HEK293 (cell line): Measurements from ENCODE around the gene RASA2.

Experiments used
- CTCF ChIA-PET: fragments of 350-600 bp; formaldehyde crosslinking; extraction: SDS; loops from one replicate; lab custom pipeline; 2021; ENCODE audit warnings: antibody characterized with exemption; lab: Yijun Ruan, JAX
- POLR2A ChIA-PET: fragments of 300-600 bp; formaldehyde crosslinking; extraction: SDS; loops from one replicate; lab custom pipeline; 2020; ENCODE audit warnings: antibody characterized with exemption, inconsistent platforms; lab: Yijun Ruan, JAX
- H3K27ac ChIP-seq: fragments of 200-500 bp; sonication (Bioruptor generic); 2 replicates; pipeline ENCODE4 v1.5.1; 2014; ENCODE audit warnings: low read depth, low read length, control low read depth, inconsistent platforms; ENCODE audit errors: extremely low read depth
- H3K36me3 ChIP-seq, 2 experiments: fragments of 200-500 bp in 1 of 2; sonication (Bioruptor generic) in 1 of 2; 1 replicate in 1 of 2; 2 replicates in 1 of 2; pipeline ENCODE4 v1.5.1; 2014 to 2017; ENCODE audit warnings: inconsistent platforms in 2 of 2, low read length in 2 of 2; ENCODE audit not compliant: control insufficient read depth in 2 of 2, insufficient read depth in 1 of 2
- H3K4me1 ChIP-seq: fragments of 200-500 bp; sonication (Bioruptor generic); 2 replicates; pipeline ENCODE4 v1.5.1; 2014; ENCODE audit warnings: mild to moderate bottlenecking, low read length, inconsistent platforms; ENCODE audit not compliant: control insufficient read depth, insufficient read depth
- H3K4me3 ChIP-seq: 2 replicates; pipeline ENCODE4 v1.5.1; 2011; ENCODE audit warnings: low read depth, mild to moderate bottlenecking, control low read depth, low read length, moderate library complexity
- H3K9me3 ChIP-seq: fragments of 200-500 bp; sonication (Bioruptor generic); 2 replicates; pipeline ENCODE4 v1.5.1; 2014; ENCODE audit warnings: low read depth, low read length, inconsistent platforms; ENCODE audit not compliant: control insufficient read depth, insufficient read depth
- GFI1B ChIP-seq: fragments of 450-650 bp; formaldehyde crosslinking; IDR thresholded peaks from 2 replicates; pipeline ENCODE4 v1.5.1; 2016; ENCODE audit warnings: missing biosample characterization, missing genetic modification characterization
- GLI2 ChIP-seq: fragments of 450-650 bp; formaldehyde crosslinking; IDR thresholded peaks from 2 replicates; pipeline ENCODE4; 2017; ENCODE audit warnings: missing biosample characterization, missing genetic modification characterization, low read depth, borderline replicate concordance
- HOXD13 ChIP-seq: sonication (generic); formaldehyde crosslinking; IDR thresholded peaks from 2 replicates; pipeline ENCODE4 v1.8.0; 2022; ENCODE audit warnings: missing genetic modification reagents, borderline replicate concordance
- ZBTB11 ChIP-seq: fragments of 450-650 bp; formaldehyde crosslinking; conservative IDR thresholded peaks from 2 replicates; pipeline ENCODE4 v1.5.1; 2016; ENCODE audit warnings: low read depth, missing biosample characterization, missing genetic modification characterization
- ZBTB6 ChIP-seq: fragments of 450-650 bp; formaldehyde crosslinking; IDR thresholded peaks from 2 replicates; pipeline ENCODE4 v1.5.1; 2017; ENCODE audit warnings: missing biosample characterization, missing genetic modification characterization
- ZNF133 ChIP-seq: fragments of 450-650 bp; formaldehyde crosslinking; IDR thresholded peaks from 2 replicates; pipeline ENCODE4 v1.5.1; 2016; ENCODE audit warnings: missing biosample characterization, missing genetic modification characterization
- ZNF146 ChIP-seq: fragments of 450-650 bp; formaldehyde crosslinking; IDR thresholded peaks from 2 replicates; pipeline ENCODE4 v1.5.1; 2016; ENCODE audit warnings: missing biosample characterization, missing genetic modification characterization
- ZNF174 ChIP-seq: fragments of 450-650 bp; formaldehyde crosslinking; IDR thresholded peaks from 2 replicates; pipeline ENCODE4 v1.5.0; 2017; ENCODE audit warnings: missing biosample characterization, mild to moderate bottlenecking, missing genetic modification characterization
- ZNF2 ChIP-seq: fragments of 450-650 bp; formaldehyde crosslinking; IDR thresholded peaks from 2 replicates; pipeline ENCODE4 v1.5.1; 2016; ENCODE audit warnings: missing biosample characterization, missing genetic modification characterization
- ZNF23 ChIP-seq: fragments of 450-650 bp; formaldehyde crosslinking; IDR thresholded peaks from 2 replicates; pipeline ENCODE4 v1.5.1; 2016; ENCODE audit warnings: missing biosample characterization, missing genetic modification characterization, borderline replicate concordance
- ZNF544 ChIP-seq: fragments of 450-650 bp; formaldehyde crosslinking; IDR thresholded peaks from 2 replicates; pipeline ENCODE4 v1.5.0; 2017; ENCODE audit warnings: missing biosample characterization, missing genetic modification characterization
- ZNF561 ChIP-seq: fragments of 450-650 bp; IDR thresholded peaks from 2 replicates; pipeline ENCODE4 v1.5.1; 2018; ENCODE audit warnings: missing biosample characterization, missing genetic modification characterization, borderline replicate concordance
- ZNF768 ChIP-seq: fragments of 450-650 bp; formaldehyde crosslinking; IDR thresholded peaks from 2 replicates; pipeline ENCODE4 v1.5.1; 2018; ENCODE audit warnings: missing biosample characterization, mild to moderate bottlenecking, missing genetic modification characterization
- ZNF792 ChIP-seq: fragments of 450-650 bp; formaldehyde crosslinking; IDR thresholded peaks from 2 replicates; pipeline ENCODE4 v1.5.1; 2016; ENCODE audit warnings: missing biosample characterization, missing genetic modification characterization
- ZNF843 ChIP-seq: fragments of 450-650 bp; formaldehyde crosslinking; IDR thresholded peaks from 2 replicates; pipeline ENCODE4 v1.5.1; 2016; ENCODE audit warnings: missing biosample characterization, missing genetic modification characterization
- ZSCAN16 ChIP-seq: fragments of 450-650 bp; formaldehyde crosslinking; IDR thresholded peaks from 2 replicates; pipeline ENCODE4 v1.5.1; 2016; ENCODE audit warnings: missing biosample characterization, missing genetic modification characterization
- ZSCAN23 ChIP-seq: fragments of 450-650 bp; formaldehyde crosslinking; IDR thresholded peaks from 2 replicates; pipeline ENCODE4 v1.5.1; 2016; ENCODE audit warnings: missing biosample characterization, missing genetic modification characterization
- TF ChIP-seq, protein P1 (sequence below): fragments of 450-650 bp; formaldehyde crosslinking; IDR thresholded peaks from 2 replicates; pipeline ENCODE4 v1.5.1; 2016; ENCODE audit warnings: missing biosample characterization, missing genetic modification characterization
- TF ChIP-seq, protein P2 (sequence below): fragments of 450-650 bp; formaldehyde crosslinking; IDR thresholded peaks from 2 replicates; pipeline ENCODE4 v1.5.1; 2016; ENCODE audit warnings: missing biosample characterization, missing genetic modification characterization, borderline replicate concordance
- TF ChIP-seq, protein P3 (sequence below): fragments of 450-650 bp; formaldehyde crosslinking; IDR thresholded peaks from 2 replicates; pipeline ENCODE4 v1.5.1; 2016; ENCODE audit warnings: missing biosample characterization, missing genetic modification characterization
- TF ChIP-seq, protein P4 (sequence below): fragments of 450-650 bp; formaldehyde crosslinking; IDR thresholded peaks from 2 replicates; pipeline ENCODE4 v1.5.1; 2016; ENCODE audit warnings: missing biosample characterization, missing genetic modification characterization

Gene RASA2

GRCh38 chr3:141546586-141546985, 59.8 kb downstream of the RASA2 start:
- Histone ChIP-seq H3K9me3 (no peaks in the 10 kb centered on the region), H3K4me1 (no peaks in the 10 kb centered on the region), H3K4me3 (no peak overlapping the region), H3K36me3 (peaks cover 6 to 22% of the 10 kb centered on the region in 2 experiments; a peak in 1 of 3 replicates), H3K27ac (no peak overlapping the region)
- TF ChIP-seq ZNF133, result no peak
- no peak for TF ChIP-seq ZNF23
- TF ChIP-seq ZNF768 (tag by site-specific recombination), result no peak
- no peak for TF ChIP-seq ZBTB11 (tag by site-specific recombination)
- no peak for TF ChIP-seq ZSCAN16
- no peak for TF ChIP-seq ZNF792 (tag by site-specific recombination)
- TF ChIP-seq ZNF174 (tag by site-specific recombination), result no peak
- TF ChIP-seq, protein P1, sequence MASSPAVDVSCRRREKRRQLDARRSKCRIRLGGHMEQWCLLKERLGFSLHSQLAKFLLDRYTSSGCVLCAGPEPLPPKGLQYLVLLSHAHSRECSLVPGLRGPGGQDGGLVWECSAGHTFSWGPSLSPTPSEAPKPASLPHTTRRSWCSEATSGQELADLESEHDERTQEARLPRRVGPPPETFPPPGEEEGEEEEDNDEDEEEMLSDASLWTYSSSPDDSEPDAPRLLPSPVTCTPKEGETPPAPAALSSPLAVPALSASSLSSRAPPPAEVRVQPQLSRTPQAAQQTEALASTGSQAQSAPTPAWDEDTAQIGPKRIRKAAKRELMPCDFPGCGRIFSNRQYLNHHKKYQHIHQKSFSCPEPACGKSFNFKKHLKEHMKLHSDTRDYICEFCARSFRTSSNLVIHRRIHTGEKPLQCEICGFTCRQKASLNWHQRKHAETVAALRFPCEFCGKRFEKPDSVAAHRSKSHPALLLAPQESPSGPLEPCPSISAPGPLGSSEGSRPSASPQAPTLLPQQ (tag by site-specific recombination), result no peak
- TF ChIP-seq ZNF843 (tag by site-specific recombination), result no peak
- TF ChIP-seq, protein P2, sequence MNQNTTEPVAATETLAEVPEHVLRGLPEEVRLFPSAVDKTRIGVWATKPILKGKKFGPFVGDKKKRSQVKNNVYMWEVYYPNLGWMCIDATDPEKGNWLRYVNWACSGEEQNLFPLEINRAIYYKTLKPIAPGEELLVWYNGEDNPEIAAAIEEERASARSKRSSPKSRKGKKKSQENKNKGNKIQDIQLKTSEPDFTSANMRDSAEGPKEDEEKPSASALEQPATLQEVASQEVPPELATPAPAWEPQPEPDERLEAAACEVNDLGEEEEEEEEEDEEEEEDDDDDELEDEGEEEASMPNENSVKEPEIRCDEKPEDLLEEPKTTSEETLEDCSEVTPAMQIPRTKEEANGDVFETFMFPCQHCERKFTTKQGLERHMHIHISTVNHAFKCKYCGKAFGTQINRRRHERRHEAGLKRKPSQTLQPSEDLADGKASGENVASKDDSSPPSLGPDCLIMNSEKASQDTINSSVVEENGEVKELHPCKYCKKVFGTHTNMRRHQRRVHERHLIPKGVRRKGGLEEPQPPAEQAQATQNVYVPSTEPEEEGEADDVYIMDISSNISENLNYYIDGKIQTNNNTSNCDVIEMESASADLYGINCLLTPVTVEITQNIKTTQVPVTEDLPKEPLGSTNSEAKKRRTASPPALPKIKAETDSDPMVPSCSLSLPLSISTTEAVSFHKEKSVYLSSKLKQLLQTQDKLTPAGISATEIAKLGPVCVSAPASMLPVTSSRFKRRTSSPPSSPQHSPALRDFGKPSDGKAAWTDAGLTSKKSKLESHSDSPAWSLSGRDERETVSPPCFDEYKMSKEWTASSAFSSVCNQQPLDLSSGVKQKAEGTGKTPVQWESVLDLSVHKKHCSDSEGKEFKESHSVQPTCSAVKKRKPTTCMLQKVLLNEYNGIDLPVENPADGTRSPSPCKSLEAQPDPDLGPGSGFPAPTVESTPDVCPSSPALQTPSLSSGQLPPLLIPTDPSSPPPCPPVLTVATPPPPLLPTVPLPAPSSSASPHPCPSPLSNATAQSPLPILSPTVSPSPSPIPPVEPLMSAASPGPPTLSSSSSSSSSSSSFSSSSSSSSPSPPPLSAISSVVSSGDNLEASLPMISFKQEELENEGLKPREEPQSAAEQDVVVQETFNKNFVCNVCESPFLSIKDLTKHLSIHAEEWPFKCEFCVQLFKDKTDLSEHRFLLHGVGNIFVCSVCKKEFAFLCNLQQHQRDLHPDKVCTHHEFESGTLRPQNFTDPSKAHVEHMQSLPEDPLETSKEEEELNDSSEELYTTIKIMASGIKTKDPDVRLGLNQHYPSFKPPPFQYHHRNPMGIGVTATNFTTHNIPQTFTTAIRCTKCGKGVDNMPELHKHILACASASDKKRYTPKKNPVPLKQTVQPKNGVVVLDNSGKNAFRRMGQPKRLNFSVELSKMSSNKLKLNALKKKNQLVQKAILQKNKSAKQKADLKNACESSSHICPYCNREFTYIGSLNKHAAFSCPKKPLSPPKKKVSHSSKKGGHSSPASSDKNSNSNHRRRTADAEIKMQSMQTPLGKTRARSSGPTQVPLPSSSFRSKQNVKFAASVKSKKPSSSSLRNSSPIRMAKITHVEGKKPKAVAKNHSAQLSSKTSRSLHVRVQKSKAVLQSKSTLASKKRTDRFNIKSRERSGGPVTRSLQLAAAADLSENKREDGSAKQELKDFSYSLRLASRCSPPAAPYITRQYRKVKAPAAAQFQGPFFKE (tag by site-specific recombination), result no peak
- TF ChIP-seq, protein P3, sequence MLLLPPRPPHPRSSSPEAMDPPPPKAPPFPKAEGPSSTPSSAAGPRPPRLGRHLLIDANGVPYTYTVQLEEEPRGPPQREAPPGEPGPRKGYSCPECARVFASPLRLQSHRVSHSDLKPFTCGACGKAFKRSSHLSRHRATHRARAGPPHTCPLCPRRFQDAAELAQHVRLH (tag by site-specific recombination), result no peak
- TF ChIP-seq ZNF146, result no peak
- no peak for TF ChIP-seq ZNF561 (tag by site-specific recombination)
- TF ChIP-seq GFI1B (tag by site-specific recombination), result no peak
- ChIA-PET CTCF (no interaction called here), POLR2A (no interaction called here)

GRCh38 chr3:141547791-141548190, 61.0 kb downstream of the RASA2 start:
- no peaks in the 10 kb centered on the region for H3K4me1 ChIP-seq
- no peak for TF ChIP-seq ZNF2 (tag by site-specific recombination)
- no peak for TF ChIP-seq HOXD13
- no peak for TF ChIP-seq GLI2 (tag by site-specific recombination)
- TF ChIP-seq, protein P4, sequence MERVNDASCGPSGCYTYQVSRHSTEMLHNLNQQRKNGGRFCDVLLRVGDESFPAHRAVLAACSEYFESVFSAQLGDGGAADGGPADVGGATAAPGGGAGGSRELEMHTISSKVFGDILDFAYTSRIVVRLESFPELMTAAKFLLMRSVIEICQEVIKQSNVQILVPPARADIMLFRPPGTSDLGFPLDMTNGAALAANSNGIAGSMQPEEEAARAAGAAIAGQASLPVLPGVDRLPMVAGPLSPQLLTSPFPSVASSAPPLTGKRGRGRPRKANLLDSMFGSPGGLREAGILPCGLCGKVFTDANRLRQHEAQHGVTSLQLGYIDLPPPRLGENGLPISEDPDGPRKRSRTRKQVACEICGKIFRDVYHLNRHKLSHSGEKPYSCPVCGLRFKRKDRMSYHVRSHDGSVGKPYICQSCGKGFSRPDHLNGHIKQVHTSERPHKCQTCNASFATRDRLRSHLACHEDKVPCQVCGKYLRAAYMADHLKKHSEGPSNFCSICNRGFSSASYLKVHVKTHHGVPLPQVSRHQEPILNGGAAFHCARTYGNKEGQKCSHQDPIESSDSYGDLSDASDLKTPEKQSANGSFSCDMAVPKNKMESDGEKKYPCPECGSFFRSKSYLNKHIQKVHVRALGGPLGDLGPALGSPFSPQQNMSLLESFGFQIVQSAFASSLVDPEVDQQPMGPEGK (tag by site-specific recombination), result no peak
- no peak for TF ChIP-seq ZBTB6
- no peak for TF ChIP-seq ZSCAN23 (tag by site-specific recombination)
- TF ChIP-seq, protein P3 (tag by site-specific recombination), result no peak
- no peak for TF ChIP-seq ZNF544 (tag by site-specific recombination)
- TF ChIP-seq, all 188 proteins: peak for 0
- Histone ChIP-seq H3K4me3 (no peak overlapping the region), H3K9me3 (no peaks in the 10 kb centered on the region), H3K36me3 (peaks cover 6 to 15% of the 10 kb centered on the region in 2 experiments; a peak in 1 of 3 replicates), H3K27ac (no peak overlapping the region)
- ChIA-PET POLR2A (no interaction called here), CTCF (interaction anchor here (0.6 to 0.7 kb wide), 2 partner anchors 166 to 366 kb away, joined by 3 to 6 read pairs; no protein-coding TSS in a partner anchor)
